ENCODE measurements around the gene FLNB. TPM values are rescaled to one million over a fixed set of nuclear protein-coding genes. Genes with fewer than 3 reads are reported as not detected.

FLNB gene, protein sequence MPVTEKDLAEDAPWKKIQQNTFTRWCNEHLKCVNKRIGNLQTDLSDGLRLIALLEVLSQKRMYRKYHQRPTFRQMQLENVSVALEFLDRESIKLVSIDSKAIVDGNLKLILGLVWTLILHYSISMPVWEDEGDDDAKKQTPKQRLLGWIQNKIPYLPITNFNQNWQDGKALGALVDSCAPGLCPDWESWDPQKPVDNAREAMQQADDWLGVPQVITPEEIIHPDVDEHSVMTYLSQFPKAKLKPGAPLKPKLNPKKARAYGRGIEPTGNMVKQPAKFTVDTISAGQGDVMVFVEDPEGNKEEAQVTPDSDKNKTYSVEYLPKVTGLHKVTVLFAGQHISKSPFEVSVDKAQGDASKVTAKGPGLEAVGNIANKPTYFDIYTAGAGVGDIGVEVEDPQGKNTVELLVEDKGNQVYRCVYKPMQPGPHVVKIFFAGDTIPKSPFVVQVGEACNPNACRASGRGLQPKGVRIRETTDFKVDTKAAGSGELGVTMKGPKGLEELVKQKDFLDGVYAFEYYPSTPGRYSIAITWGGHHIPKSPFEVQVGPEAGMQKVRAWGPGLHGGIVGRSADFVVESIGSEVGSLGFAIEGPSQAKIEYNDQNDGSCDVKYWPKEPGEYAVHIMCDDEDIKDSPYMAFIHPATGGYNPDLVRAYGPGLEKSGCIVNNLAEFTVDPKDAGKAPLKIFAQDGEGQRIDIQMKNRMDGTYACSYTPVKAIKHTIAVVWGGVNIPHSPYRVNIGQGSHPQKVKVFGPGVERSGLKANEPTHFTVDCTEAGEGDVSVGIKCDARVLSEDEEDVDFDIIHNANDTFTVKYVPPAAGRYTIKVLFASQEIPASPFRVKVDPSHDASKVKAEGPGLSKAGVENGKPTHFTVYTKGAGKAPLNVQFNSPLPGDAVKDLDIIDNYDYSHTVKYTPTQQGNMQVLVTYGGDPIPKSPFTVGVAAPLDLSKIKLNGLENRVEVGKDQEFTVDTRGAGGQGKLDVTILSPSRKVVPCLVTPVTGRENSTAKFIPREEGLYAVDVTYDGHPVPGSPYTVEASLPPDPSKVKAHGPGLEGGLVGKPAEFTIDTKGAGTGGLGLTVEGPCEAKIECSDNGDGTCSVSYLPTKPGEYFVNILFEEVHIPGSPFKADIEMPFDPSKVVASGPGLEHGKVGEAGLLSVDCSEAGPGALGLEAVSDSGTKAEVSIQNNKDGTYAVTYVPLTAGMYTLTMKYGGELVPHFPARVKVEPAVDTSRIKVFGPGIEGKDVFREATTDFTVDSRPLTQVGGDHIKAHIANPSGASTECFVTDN (N-terminal part only)
- total RNA-seq: 10 to 100 TPM; 22.5 to 28.5 TPM
- polyA plus RNA-seq: 10 to 100 TPM in 1 of 2 donors, 1 to 10 TPM in 1; 3.9 to 14.6 TPM

DNA sequence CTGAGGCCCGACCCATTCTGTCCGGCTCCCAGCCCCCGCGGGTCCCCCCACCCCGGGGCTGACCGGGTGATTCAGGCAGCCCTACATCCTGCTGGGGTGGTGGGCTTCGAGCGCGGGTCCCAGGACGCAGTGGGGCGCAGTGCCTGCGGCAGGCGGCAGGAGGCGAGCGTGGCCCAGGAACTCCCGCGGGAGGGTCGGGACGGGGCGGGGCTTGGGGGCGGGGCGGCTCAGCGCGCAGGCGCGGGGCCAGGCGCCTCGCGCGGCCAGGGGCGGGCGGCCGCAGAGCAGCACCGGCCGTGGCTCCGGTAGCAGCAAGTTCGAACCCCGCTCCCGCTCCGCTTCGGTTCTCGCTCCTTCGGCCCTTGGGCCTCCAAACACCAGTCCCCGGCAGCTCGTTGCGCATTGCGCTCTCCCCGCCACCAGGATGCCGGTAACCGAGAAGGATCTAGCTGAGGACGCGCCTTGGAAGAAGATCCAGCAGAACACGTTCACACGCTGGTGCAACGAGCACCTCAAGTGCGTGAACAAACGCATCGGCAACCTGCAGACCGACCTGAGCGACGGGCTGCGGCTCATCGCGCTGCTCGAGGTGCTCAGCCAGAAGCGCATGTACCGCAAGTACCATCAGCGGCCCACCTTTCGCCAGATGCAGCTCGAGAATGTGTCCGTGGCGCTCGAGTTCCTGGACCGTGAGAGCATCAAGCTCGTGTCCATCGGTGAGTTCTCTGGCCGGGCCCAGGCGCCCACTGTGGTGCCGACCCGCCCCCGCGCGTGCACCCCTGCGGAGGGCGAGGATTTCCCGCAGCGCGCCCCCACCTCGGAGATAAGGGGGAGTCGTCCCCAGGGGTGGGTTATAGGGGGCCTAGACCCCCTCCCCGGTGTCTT, at the start of gene FLNB:
Gene FLNB (plus strand): TSS at position 282 of the 885 bp plus-strand sequence. CDS start 143 bp downstream, at position 425.
- POLR2A ChIA-PET (ENCODE audit: partially characterized antibody): interaction anchor here (1.4 to 1.7 kb wide), 2 partner anchors 298 to 452 kb away, joined by 5 read pairs; partner anchors contain the start of genes HTD2, PDE12 and RPP14
- Mint-ChIP-seq H3K4me3 (peak within 1 kb of the TSS; percentile 83 to 94 (median 90)), H3K9me3 (no peaks in the 10 kb centered on the region), H3K27me3 (no peaks in the 10 kb centered on the region), H3K4me1 (peaks cover 19 to 48% (median 30%) of the 10 kb centered on the region in 4 donors), H3K27ac (peak within 1 kb of the TSS; percentile 47 to 92 (median 88)), H3K36me3 (no peaks in the 10 kb centered on the region)
- intact Hi-C loops (cut with micrococcal nuclease): loop anchor here (1.0 to 10.0 kb wide), 5 partner anchors 108 to 426 kb away; partner anchors contain the start of genes HTD2, PDHB and RPP14
- CTCF ChIA-PET (ENCODE audit: partially characterized antibody): interaction anchor here (0.6 to 2.9 kb wide), 17 partner anchors 8 to 373 kb away, joined by 3 to 36 read pairs (median 4); partner anchors contain the start of genes HTD2 and RPP14
- Histone ChIP-seq H3K27ac (ENCODE audit: low read depth, low read length) (peak within 1 kb of the TSS; percentile 51), H3K9me3 (ENCODE audit: control insufficient read depth in 1 of 2, low read length in 2 of 2) (no peaks in the 10 kb centered on the region), H3K4me1 (ENCODE audit: insufficient read depth, low read length) (peaks cover 31% of the 10 kb centered on the region), H3K4me3 (ENCODE audit: low read length in 2 of 2) (peak within 1 kb of the TSS; percentile 65 to 100), H3K36me3 (ENCODE audit: insufficient read depth, low read length) (no peaks in the 10 kb centered on the region), H3K27me3 (ENCODE audit: insufficient read depth, low read length) (no peaks in the 10 kb centered on the region)
- peak; percentile 72 to 78 (median 75) for DNase-seq

DNA sequence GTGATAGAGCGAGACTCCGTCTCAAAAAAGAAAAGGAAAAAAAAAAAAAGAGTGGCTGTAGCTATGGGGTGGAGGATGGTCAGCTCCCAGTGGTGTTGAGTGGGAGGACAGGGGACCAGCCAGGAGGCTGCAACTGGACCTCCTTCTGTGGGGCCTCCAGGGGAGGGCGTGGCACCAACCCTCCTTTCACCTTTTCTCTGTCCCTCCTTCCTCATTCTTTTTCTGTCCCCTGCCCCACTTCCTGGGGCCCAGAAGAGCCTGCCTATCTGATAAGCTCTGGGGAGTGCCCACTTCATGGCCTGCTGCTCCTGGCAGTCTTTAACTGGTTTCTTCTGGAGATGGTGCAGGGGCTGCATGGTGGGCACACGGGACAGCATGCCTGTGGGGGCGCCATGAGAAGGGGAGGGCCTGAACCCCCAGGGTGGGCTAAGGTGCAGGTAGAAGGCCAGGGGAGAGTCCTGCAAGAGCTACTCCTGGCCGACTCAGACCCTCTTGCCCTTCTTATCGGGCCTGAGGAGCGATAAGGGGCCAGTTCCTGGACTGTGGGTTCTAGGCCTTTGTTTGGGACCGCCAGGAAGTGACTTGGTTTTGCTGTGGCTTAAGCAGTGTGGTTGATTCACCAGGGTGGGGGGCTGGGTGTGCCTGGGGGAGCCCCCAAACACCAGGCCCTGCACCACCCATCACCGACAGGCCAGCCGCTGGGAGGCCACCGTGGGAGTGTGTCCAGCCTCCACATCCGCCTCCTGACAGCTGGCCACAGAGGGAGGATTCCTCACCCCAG, 49.4 kb upstream of the FLNB start:
- H3K27ac ChIP-seq (ENCODE audit: low read depth, low read length): no peak overlapping the region
- no peak overlapping the region for H3K4me3 Mint-ChIP-seq
- no peaks in the 10 kb centered on the region for H3K9me3 ChIP-seq (ENCODE audit: control insufficient read depth in 1 of 2, low read length in 2 of 2)
- CTCF ChIA-PET (ENCODE audit: partially characterized antibody): no interaction called here
- peak overlapping the region in 1 of 7 donors; percentile 57 for H3K27ac Mint-ChIP-seq
- no peak for DNase-seq
- H3K4me1 Mint-ChIP-seq: no peaks in the 10 kb centered on the region
- H3K4me1 ChIP-seq (ENCODE audit: insufficient read depth, low read length): no peaks in the 10 kb centered on the region
- POLR2A ChIA-PET (ENCODE audit: partially characterized antibody): no interaction called here
- H3K36me3 ChIP-seq (ENCODE audit: insufficient read depth, low read length): no peaks in the 10 kb centered on the region
- H3K36me3 Mint-ChIP-seq: no peaks in the 10 kb centered on the region
- intact Hi-C loops (cut with micrococcal nuclease): no loop called here
- peaks cover 0 to 6% (median 4%) of the 10 kb centered on the region in 8 donors for H3K9me3 Mint-ChIP-seq
- no peak overlapping the region for H3K4me3 ChIP-seq (ENCODE audit: low read length in 2 of 2)
- H3K27me3 Mint-ChIP-seq: no peaks in the 10 kb centered on the region
- H3K27me3 ChIP-seq (ENCODE audit: insufficient read depth, low read length): no peaks in the 10 kb centered on the region

DNA sequence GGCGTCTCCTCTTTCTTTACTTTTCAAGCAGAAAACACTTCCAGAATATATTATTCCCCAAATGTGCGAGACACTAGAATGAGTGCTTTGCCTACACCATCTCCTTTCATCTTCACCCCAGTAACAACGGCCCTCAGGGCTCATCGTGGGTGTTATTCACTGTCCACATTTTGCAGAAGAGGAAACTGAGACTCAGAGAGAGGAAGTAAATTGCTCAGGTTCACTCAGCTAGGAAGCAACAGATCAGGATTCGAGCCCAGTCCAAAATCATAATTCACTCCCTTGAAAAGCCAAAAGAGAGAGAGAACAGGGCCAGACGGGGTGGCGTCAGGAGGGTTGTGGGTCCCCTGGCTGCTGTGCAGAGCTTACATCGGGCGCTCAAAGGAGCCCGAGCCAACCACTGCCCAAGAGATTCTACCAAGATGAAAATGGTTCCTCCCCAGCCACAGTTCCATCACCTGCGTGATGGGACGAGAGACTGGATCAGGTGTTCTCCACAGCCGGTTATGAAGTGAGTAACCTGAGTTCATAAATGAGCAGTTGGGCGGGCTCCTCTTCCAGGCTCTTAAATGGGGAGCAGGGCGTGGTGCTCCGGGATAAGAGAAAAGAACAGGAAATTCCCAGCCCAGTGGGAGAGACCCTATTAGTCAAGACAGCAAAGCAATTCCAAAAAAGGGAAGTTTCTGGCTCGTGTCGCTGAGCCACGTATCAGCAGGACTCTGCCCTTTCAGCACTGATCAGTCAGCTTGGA, 48.6 kb upstream of the FLNB start:
- H3K36me3 Mint-ChIP-seq: no peaks in the 10 kb centered on the region
- ChIA-PET POLR2A (ENCODE audit: partially characterized antibody) (no interaction called here), CTCF (ENCODE audit: partially characterized antibody) (no interaction called here)
- DNase-seq: no peak
- intact Hi-C loops (cut with micrococcal nuclease): no loop called here
- no peaks in the 10 kb centered on the region for H3K27me3 Mint-ChIP-seq
- Histone ChIP-seq H3K9me3 (ENCODE audit: control insufficient read depth in 1 of 2, low read length in 2 of 2) (no peaks in the 10 kb centered on the region), H3K4me1 (ENCODE audit: insufficient read depth, low read length) (no peaks in the 10 kb centered on the region), H3K36me3 (ENCODE audit: insufficient read depth, low read length) (no peaks in the 10 kb centered on the region), H3K4me3 (ENCODE audit: low read length in 2 of 2) (no peak overlapping the region), H3K27me3 (ENCODE audit: insufficient read depth, low read length) (no peaks in the 10 kb centered on the region), H3K27ac (ENCODE audit: low read depth, low read length) (no peak overlapping the region)
- H3K9me3 Mint-ChIP-seq: peaks cover 0 to 6% (median 4%) of the 10 kb centered on the region in 8 donors
- no peaks in the 10 kb centered on the region for H3K4me1 Mint-ChIP-seq
- H3K4me3 Mint-ChIP-seq: no peak overlapping the region
- no peak overlapping the region for H3K27ac Mint-ChIP-seq

DNA sequence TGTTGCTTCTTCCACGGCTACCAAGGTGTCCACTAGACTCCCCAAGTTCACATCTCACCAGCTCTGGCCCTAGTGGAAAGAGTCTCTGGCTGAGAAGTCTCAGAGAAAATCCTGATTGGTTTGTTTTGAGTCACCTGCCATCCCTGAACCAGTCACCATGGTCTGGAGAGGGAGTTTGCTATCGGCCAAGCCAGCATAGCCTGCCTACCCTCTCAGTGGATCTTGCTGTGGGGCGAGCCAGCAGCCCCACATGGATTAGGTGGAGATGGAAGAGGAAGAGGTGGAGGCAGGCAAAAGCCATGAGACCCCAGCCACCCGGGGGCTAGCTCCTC, 48.1 kb upstream of the FLNB start:
- Histone ChIP-seq H3K36me3 (ENCODE audit: insufficient read depth, low read length) (no peaks in the 10 kb centered on the region), H3K4me1 (ENCODE audit: insufficient read depth, low read length) (no peaks in the 10 kb centered on the region), H3K9me3 (ENCODE audit: control insufficient read depth in 1 of 2, low read length in 2 of 2) (no peaks in the 10 kb centered on the region), H3K27me3 (ENCODE audit: insufficient read depth, low read length) (no peaks in the 10 kb centered on the region), H3K27ac (ENCODE audit: low read depth, low read length) (no peak overlapping the region), H3K4me3 (ENCODE audit: low read length in 2 of 2) (no peak overlapping the region)
- no peaks in the 10 kb centered on the region for H3K27me3 Mint-ChIP-seq
- ChIA-PET CTCF (ENCODE audit: partially characterized antibody) (no interaction called here), POLR2A (ENCODE audit: partially characterized antibody) (no interaction called here)
- peak overlapping the region in 1 of 7 donors; percentile 77 for H3K27ac Mint-ChIP-seq
- DNase-seq: no peak
- H3K36me3 Mint-ChIP-seq: no peaks in the 10 kb centered on the region
- no peak overlapping the region for H3K4me3 Mint-ChIP-seq
- no peaks in the 10 kb centered on the region for H3K4me1 Mint-ChIP-seq
- intact Hi-C loops (cut with micrococcal nuclease): no loop called here
- H3K9me3 Mint-ChIP-seq: peaks cover 0 to 6% (median 4%) of the 10 kb centered on the region in 8 donors

DNA sequence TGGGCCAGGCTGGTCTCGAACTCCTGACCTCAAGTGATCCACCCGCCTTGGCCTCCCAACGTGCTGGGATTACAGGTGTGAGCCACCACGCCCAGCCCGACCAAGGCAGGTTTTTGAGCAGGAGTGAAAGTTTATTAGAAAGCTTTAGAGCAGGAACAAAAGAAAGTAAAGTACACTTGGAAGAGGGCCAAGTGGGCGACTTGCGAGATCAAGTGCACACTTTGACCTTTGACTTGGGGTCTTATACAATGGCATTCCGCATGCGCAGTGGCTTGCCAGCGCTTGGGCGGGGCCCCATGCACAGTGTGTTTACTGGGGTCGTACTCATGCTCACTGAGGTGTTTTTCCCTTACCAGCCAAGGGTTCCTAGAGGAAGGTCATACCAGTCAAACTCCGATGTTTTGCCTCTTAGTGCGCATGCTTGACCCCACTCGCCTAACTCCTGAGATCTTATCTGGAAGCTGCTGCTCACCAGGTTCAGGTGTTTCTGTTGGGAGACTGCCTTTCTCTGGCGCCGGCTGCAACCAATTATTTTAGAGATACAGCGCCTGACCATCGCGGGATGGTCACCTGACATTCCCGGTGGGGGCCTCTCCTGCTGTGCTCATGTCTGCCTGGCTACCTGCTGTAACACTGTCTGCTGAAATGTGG, 46.9 kb upstream of the FLNB start:
- Histone ChIP-seq H3K4me3 (ENCODE audit: low read length in 2 of 2) (no peak overlapping the region), H3K9me3 (ENCODE audit: control insufficient read depth in 1 of 2, low read length in 2 of 2) (no peaks in the 10 kb centered on the region), H3K4me1 (ENCODE audit: insufficient read depth, low read length) (no peaks in the 10 kb centered on the region), H3K27ac (ENCODE audit: low read depth, low read length) (no peak overlapping the region), H3K27me3 (ENCODE audit: insufficient read depth, low read length) (no peaks in the 10 kb centered on the region), H3K36me3 (ENCODE audit: insufficient read depth, low read length) (no peaks in the 10 kb centered on the region)
- Mint-ChIP-seq H3K27ac (no peak overlapping the region), H3K4me1 (no peaks in the 10 kb centered on the region), H3K9me3 (peaks cover 0 to 6% (median 4%) of the 10 kb centered on the region in 8 donors), H3K36me3 (no peaks in the 10 kb centered on the region), H3K4me3 (no peak overlapping the region), H3K27me3 (no peaks in the 10 kb centered on the region)
- ChIA-PET POLR2A (ENCODE audit: partially characterized antibody) (no interaction called here), CTCF (ENCODE audit: partially characterized antibody) (interaction anchor here (1.2 kb wide), 1 partner anchor 17 kb away, joined by 3 read pairs; no protein-coding TSS in a partner anchor)
- intact Hi-C loops (cut with micrococcal nuclease): no loop called here
- no peak for DNase-seq
